Kidney epithelial cell (primary cell): ENCODE data around the gene STX7. TPM values are rescaled to one million over a fixed set of nuclear protein-coding genes. Genes with fewer than 3 reads are reported as not detected.

ENCODE experiments used
- DNase-seq: peaks from one replicate; pipeline ENCODE4 v3.0.0-alpha.2; 2010; ENCODE audit warnings: low read depth
- H3K27me3 ChIP-seq: 2 replicates; pipeline ENCODE4 v1.6.0; 2011; ENCODE audit warnings: low read length; ENCODE audit not compliant: control insufficient read depth, insufficient read depth
- H3K36me3 ChIP-seq: 2 replicates; pipeline ENCODE4 v1.5.1; 2011; ENCODE audit warnings: low read length; ENCODE audit not compliant: control insufficient read depth, insufficient read depth
- H3K4me3 ChIP-seq: 2 replicates; pipeline ENCODE4 v1.5.1; 2011; ENCODE audit warnings: low read depth, mild to moderate bottlenecking, control low read depth, low read length
- total RNA-seq: library from RNA; depleted of rRNA; stranded (reverse); fragments of >200 nt; gene quantifications from 2 replicates; pipeline ENCODE4 v1.2.3, GENCODE V29; 2015
- TF ChIP-seq, protein P1 (sequence below): IDR thresholded peaks from 2 replicates; pipeline ENCODE4 v1.5.1; 2011; ENCODE audit warnings: mild to moderate bottlenecking, moderate library complexity, low read length, control low read depth, inconsistent platforms; ENCODE audit not compliant: insufficient read depth, poor library complexity, severe bottlenecking

STX7 gene
- total RNA-seq, 1 donor from 2014 or later, result 35.8 TPM

DNA sequence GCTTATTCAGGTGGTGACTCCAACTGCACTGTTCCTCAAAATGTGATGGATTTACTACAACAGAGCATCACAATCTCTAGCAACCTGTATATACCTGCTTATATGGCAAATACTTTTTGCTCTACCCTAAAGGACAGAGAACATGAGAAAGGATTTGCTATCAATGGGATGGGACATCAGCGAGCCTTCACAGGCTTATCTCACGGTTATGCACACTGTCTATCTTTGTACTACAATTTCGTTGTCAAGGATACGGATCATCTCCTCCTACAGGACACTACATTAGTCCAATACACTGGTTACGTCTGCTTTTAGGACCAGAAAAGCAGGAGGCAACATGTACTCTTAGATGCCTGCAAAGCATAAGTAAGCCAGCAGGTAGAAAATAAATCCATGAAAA lies 34.2 kb downstream of the STX7 start:
- TF ChIP-seq, protein P1, sequence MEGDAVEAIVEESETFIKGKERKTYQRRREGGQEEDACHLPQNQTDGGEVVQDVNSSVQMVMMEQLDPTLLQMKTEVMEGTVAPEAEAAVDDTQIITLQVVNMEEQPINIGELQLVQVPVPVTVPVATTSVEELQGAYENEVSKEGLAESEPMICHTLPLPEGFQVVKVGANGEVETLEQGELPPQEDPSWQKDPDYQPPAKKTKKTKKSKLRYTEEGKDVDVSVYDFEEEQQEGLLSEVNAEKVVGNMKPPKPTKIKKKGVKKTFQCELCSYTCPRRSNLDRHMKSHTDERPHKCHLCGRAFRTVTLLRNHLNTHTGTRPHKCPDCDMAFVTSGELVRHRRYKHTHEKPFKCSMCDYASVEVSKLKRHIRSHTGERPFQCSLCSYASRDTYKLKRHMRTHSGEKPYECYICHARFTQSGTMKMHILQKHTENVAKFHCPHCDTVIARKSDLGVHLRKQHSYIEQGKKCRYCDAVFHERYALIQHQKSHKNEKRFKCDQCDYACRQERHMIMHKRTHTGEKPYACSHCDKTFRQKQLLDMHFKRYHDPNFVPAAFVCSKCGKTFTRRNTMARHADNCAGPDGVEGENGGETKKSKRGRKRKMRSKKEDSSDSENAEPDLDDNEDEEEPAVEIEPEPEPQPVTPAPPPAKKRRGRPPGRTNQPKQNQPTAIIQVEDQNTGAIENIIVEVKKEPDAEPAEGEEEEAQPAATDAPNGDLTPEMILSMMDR, result no peak
- DNase-seq, result no peak
- Histone ChIP-seq H3K27me3 (no peaks in the 10 kb centered on the region), H3K4me3 (no peak overlapping the region), H3K36me3 (no peaks in the 10 kb centered on the region)

DNA sequence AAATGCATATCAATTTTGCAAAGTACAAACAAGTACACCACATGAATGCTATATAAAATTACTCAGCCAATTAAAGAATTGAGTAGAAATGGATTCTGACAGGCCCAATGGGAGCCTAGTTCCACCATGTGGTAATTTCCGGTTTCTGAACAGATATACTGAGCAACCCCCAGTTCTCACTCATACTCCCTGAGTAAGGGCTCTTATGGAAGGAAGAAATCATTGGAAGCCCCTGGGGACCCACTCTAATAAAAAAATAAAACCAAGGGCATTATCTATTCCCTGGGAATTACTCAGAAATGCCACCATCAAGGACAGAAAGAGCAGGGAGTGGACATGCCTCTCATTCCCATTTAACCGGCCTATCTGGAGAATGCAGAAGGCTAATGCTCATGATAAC lies 34.6 kb downstream of the STX7 start:
- TF ChIP-seq, protein P1, result no peak
- Histone ChIP-seq H3K4me3 (no peak overlapping the region), H3K27me3 (no peaks in the 10 kb centered on the region), H3K36me3 (no peaks in the 10 kb centered on the region)
- no peak for DNase-seq

DNA sequence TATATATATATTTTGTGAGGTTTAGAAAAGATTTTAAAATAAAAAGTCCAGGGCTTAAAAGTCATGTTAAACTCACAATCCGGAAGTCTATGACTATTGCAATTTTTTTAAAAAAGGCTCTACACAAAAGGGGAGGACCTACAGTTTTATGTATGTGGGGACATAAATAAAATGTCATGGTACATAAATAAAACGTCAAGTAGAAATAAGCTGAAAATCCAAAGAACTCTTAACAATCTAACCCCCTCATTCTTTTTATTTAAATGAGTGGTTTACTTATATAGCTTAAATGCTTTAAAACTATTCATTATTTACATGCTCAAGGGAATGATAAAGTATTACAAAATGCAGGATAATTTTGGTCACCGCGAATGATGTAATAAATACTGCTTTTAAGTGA lies 36.2 kb downstream of the STX7 start:
- no peaks in the 10 kb centered on the region for H3K27me3 ChIP-seq
- no peaks in the 10 kb centered on the region for H3K36me3 ChIP-seq
- DNase-seq, result no peak
- TF ChIP-seq, protein P1, result no peak
- no peak overlapping the region for H3K4me3 ChIP-seq

DNA sequence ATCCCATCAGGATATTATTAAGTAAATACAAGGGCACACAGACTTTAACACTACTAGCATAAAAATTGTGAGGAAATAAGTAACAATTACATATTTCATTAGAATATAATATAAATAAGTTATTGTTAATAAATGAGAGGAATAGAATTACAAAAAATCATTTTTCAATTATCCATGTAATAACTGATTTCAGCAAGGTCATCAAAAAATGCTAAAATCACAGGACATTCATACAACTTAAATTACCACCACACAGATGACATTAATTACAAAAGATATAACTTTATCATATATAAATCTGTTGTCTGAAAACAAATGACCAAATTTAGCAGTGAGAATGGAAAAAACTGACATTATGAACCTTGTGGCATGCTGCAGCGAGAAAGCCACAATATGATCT lies 37.0 kb downstream of the STX7 start:
- H3K27me3 ChIP-seq, result no peaks in the 10 kb centered on the region
- TF ChIP-seq, protein P1, result no peak
- no peaks in the 10 kb centered on the region for H3K36me3 ChIP-seq
- no peak for DNase-seq
- no peak overlapping the region for H3K4me3 ChIP-seq

DNA sequence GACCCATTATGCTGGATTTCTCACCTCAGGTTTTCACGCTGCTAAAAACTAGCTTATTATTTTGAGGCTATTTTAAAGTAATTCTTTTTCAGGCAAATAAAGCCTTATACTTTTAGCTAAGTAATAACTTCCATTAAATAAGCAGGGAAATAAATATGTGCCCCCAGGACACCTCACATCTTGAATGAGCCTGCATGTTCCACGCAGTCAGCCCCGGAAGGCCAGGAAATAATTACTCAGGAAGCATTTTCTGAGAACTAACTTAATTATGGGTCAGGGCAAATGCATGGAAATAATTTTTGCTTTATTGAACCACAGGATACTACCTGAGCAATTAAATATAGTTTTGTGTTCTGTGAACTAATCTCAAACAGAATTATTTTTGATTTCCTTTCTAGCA lies 41.1 kb downstream of the STX7 start:
- H3K27me3 ChIP-seq, result no peaks in the 10 kb centered on the region
- H3K36me3 ChIP-seq, result peaks cover 1% of the 10 kb centered on the region
- no peak overlapping the region for H3K4me3 ChIP-seq
- no peak for DNase-seq
- TF ChIP-seq, protein P1, result no peak

DNA sequence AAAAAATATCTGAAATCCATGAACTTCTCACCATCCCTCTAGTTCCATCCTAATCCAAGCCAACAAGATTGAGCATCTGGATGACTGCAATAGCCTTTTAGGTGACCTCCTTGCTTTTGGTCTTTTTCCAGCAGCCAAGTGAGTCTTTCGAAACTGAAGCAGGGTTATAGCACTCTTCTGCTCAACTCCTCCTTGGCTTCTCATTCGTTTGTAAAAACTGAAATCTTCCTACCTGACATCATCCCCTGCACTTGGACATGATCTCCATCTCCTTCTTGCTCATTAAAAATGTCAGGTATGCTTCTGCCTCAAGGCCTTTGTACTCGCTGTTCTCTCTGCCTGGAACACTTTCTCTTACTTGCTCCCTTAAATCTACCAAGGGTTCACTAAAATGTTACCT lies 46.0 kb downstream of the STX7 start:
- no peak for DNase-seq
- TF ChIP-seq, protein P1, result no peak
- Histone ChIP-seq H3K27me3 (no peaks in the 10 kb centered on the region), H3K4me3 (no peak overlapping the region), H3K36me3 (peaks cover 1% of the 10 kb centered on the region)
